GM12872 (cell line): ENCODE measurements around the gene MRPL48.

Source experiments
- CTCF ChIP-seq: IDR thresholded peaks from 3 replicates; pipeline ENCODE4 v1.5.1; 2011; ENCODE audit warnings: low read depth, mild to moderate bottlenecking, low read length, moderate library complexity; ENCODE audit not compliant: insufficient read depth

Gene MRPL48

GRCh38 chr11:73783483-73784020, 4.1 kb upstream of the MRPL48 start:
- TF ChIP-seq CTCF, result no peak

GRCh38 chr11:73784080-73784634, 3.5 kb upstream of the MRPL48 start:
- no peak for TF ChIP-seq CTCF

GRCh38 chr11:73784734-73785133, 2.9 kb upstream of the MRPL48 start:
- no peak for TF ChIP-seq CTCF

- TF ChIP-seq CTCF, result no peak
Observed at GRCh38 chr11:73787051-73787642, 527 bp upstream of the MRPL48 start.

GRCh38 chr11:73789279-73789670, 1.6 kb downstream of the MRPL48 start:
- TF ChIP-seq CTCF, result no peak

- TF ChIP-seq CTCF, result no peak
Observed at GRCh38 chr11:73792584-73792983, 4.9 kb downstream of the MRPL48 start.

- TF ChIP-seq CTCF, result no peak
Observed at GRCh38 chr11:73795925-73796632, 8.4 kb downstream of the MRPL48 start.
